HG03521 (cell line): ENCODE measurements around the gene NIPAL3.
"Not testable (repeated sequence)": the region's sequence is repeated elsewhere in the genome, so short reads cannot be mapped to it uniquely, and the experiment has no call there.

Source experiments
- ATAC-seq: cut with Tn5 transposase; IDR thresholded peaks from one replicate; pipeline ENCODE4 v1.9.1; 2021; ENCODE audit warnings: mild to moderate bottlenecking, moderate library complexity; ENCODE audit not compliant: unreplicated experiment

Gene NIPAL3

GRCh38 chr1:24487455-24487854, 71.9 kb downstream of the NIPAL3 start:
- ATAC-seq, result no peak

- ATAC-seq, result not testable (repeated sequence)
Measured at GRCh38 chr1:24488159-24488558, 72.6 kb downstream of the NIPAL3 start.

GRCh38 chr1:24489674-24490073, 74.1 kb downstream of the NIPAL3 start:
- ATAC-seq, result no peak

GRCh38 chr1:24490101-24490781, 74.6 kb downstream of the NIPAL3 start:
- no peak for ATAC-seq

- no peak for ATAC-seq
Measured at GRCh38 chr1:24491577-24492360, 76.2 kb downstream of the NIPAL3 start.

- ATAC-seq, result not testable (repeated sequence)
Measured at GRCh38 chr1:24492935-24493334, 77.3 kb downstream of the NIPAL3 start.

- ATAC-seq, result no peak
Measured at GRCh38 chr1:24493785-24494184, 78.2 kb downstream of the NIPAL3 start.

GRCh38 chr1:24498589-24498988, 83.0 kb downstream of the NIPAL3 start:
- no peak for ATAC-seq

- no peak for ATAC-seq
Measured at GRCh38 chr1:24500448-24501048, 84.9 kb downstream of the NIPAL3 start.

GRCh38 chr1:24501371-24502064, 85.9 kb downstream of the NIPAL3 start:
- no peak for ATAC-seq

- peak; percentile 35 for ATAC-seq
Measured at GRCh38 chr1:24502065-24502708, 86.6 kb downstream of the NIPAL3 start.

- peak; percentile 89 for ATAC-seq
Measured at GRCh38 chr1:24502709-24503058, 87.1 kb downstream of the NIPAL3 start, which contains the start of gene RCAN3. Gene RCAN3, plus strand, starts transcription at chr1:24502836. Its CDS starts 11,537 bp downstream, at chr1:24514373.

- no peak for ATAC-seq
Measured at GRCh38 chr1:24503059-24503751, 87.6 kb downstream of the NIPAL3 start.

GRCh38 chr1:24503870-24504523, 88.4 kb downstream of the NIPAL3 start:
- ATAC-seq, result no peak

GRCh38 chr1:24504560-24504959, 89.0 kb downstream of the NIPAL3 start:
- ATAC-seq, result no peak

GRCh38 chr1:24505816-24506215, 90.2 kb downstream of the NIPAL3 start:
- ATAC-seq, result no peak

- ATAC-seq, result no peak
Measured at GRCh38 chr1:24506691-24507381, 91.2 kb downstream of the NIPAL3 start.

- ATAC-seq, result no peak
Measured at GRCh38 chr1:24507405-24507804, 91.8 kb downstream of the NIPAL3 start.

- no peak for ATAC-seq
Measured at GRCh38 chr1:24508911-24509310, 93.3 kb downstream of the NIPAL3 start.
